Mucosa of rectum (tissue), 2 donors: ENCODE data around the gene HOXD8.

Experiments used
- H3K27ac ChIP-seq, 2 donors: one replicate each; pipeline ENCODE4 v1.7.0; 2013; ENCODE audit warnings: inconsistent platforms in 2 of 2, low read depth in 2 of 2, low read length in 2 of 2
- H3K27me3 ChIP-seq, 2 donors: one replicate each; pipeline ENCODE4 v1.7.0; 2013; ENCODE audit warnings: low read length in 2 of 2; ENCODE audit not compliant: control insufficient read depth in 2 of 2, insufficient read depth in 2 of 2
- H3K36me3 ChIP-seq, 2 donors: one replicate each; pipeline ENCODE4 v1.7.0; 2013; ENCODE audit warnings: low read length in 2 of 2; ENCODE audit not compliant: control insufficient read depth in 2 of 2, insufficient read depth in 2 of 2
- H3K4me1 ChIP-seq, 2 donors: one replicate each; pipeline ENCODE4 v1.7.0; 2013; ENCODE audit warnings: low read length in 2 of 2, mild to moderate bottlenecking in 1 of 2; ENCODE audit not compliant: control insufficient read depth in 2 of 2, insufficient read depth in 2 of 2
- H3K4me3 ChIP-seq, 2 donors: one replicate each; pipeline ENCODE4 v1.7.0; 2013; ENCODE audit warnings: low read length in 2 of 2
- H3K9ac ChIP-seq, 2 donors: one replicate each; pipeline ENCODE4 v1.7.0; 2013; ENCODE audit warnings: low read length in 2 of 2, low read depth in 1 of 2, mild to moderate bottlenecking in 1 of 2
- H3K9me3 ChIP-seq, 2 donors: one replicate each; pipeline ENCODE4 v1.7.0; 2013; ENCODE audit warnings: low read length in 2 of 2; ENCODE audit not compliant: control insufficient read depth in 2 of 2
- donor health status: healthy.
- donor health status: Normal muscosa, but diverticular disease.

The HOXD8 gene

GRCh38 chr2:176132205-176133171 is 3.0 kb downstream of the HOXD8 start:
- Histone ChIP-seq H3K27me3 (peaks cover 8 to 21% of the 10 kb centered on the region in 2 donors), H3K4me3 (peak overlapping the region; percentile 40 to 68), H3K36me3 (no peaks in the 10 kb centered on the region), H3K9ac (peak overlapping the region in 1 of 2 donors; percentile 38), H3K9me3 (no peaks in the 10 kb centered on the region), H3K27ac (peak overlapping the region; percentile 15 to 58), H3K4me1 (peaks cover 13 to 18% of the 10 kb centered on the region in 2 donors)

- H3K36me3 ChIP-seq: no peaks in the 10 kb centered on the region
- H3K4me1 ChIP-seq: peaks cover 10 to 17% of the 10 kb centered on the region in 2 donors
- H3K9ac ChIP-seq: no peak overlapping the region
- no peak overlapping the region for H3K27ac ChIP-seq
- peaks cover 8 to 18% of the 10 kb centered on the region in 2 donors for H3K27me3 ChIP-seq
- H3K9me3 ChIP-seq: no peaks in the 10 kb centered on the region
- no peak overlapping the region for H3K4me3 ChIP-seq
These were observed 3.9 kb downstream of the HOXD8 start for GRCh38 chr2:176133389-176133788.

GRCh38 chr2:176134035-176134434 is 4.5 kb downstream of the HOXD8 start:
- Histone ChIP-seq H3K27ac (no peak overlapping the region), H3K36me3 (no peaks in the 10 kb centered on the region), H3K4me1 (peaks cover 12 to 13% of the 10 kb centered on the region in 2 donors), H3K9me3 (no peaks in the 10 kb centered on the region), H3K9ac (no peak overlapping the region), H3K27me3 (peaks cover 8 to 22% of the 10 kb centered on the region in 2 donors), H3K4me3 (no peak overlapping the region)

GRCh38 chr2:176135035-176135440 is 5.5 kb downstream of the HOXD8 start:
- H3K9ac ChIP-seq: no peak overlapping the region
- no peaks in the 10 kb centered on the region for H3K9me3 ChIP-seq
- peak overlapping the region; percentile 77 to 83 for H3K27ac ChIP-seq
- H3K4me1 ChIP-seq: peaks cover 10 to 11% of the 10 kb centered on the region in 2 donors
- no peaks in the 10 kb centered on the region for H3K36me3 ChIP-seq
- H3K27me3 ChIP-seq: peaks cover 12 to 22% of the 10 kb centered on the region in 2 donors
- peak overlapping the region in 1 of 2 donors; percentile 20 for H3K4me3 ChIP-seq

- Histone ChIP-seq H3K27ac (peak overlapping the region; percentile 77 to 83), H3K4me1 (peaks cover 17 to 18% of the 10 kb centered on the region in 2 donors), H3K9ac (peak overlapping the region; percentile 64 to 75), H3K36me3 (no peaks in the 10 kb centered on the region), H3K9me3 (no peaks in the 10 kb centered on the region), H3K27me3 (peaks cover 9 to 17% of the 10 kb centered on the region in 2 donors), H3K4me3 (peak overlapping the region; percentile 76 to 82)
These were observed 7.1 kb downstream of the HOXD8 start for GRCh38 chr2:176136374-176137251.

- Histone ChIP-seq H3K27ac (peak overlapping the region; percentile 77 to 83), H3K9ac (peak overlapping the region; percentile 64 to 75), H3K9me3 (no peaks in the 10 kb centered on the region), H3K36me3 (no peaks in the 10 kb centered on the region), H3K4me3 (peak overlapping the region; percentile 76 to 82), H3K27me3 (peaks cover 8 to 13% of the 10 kb centered on the region in 2 donors), H3K4me1 (peaks cover 17 to 18% of the 10 kb centered on the region in 2 donors)
These were observed 7.7 kb downstream of the HOXD8 start for GRCh38 chr2:176137252-176137580.

- H3K4me3 ChIP-seq: peak overlapping the region in 1 of 2 donors; percentile 8
- no peaks in the 10 kb centered on the region for H3K36me3 ChIP-seq
- H3K4me1 ChIP-seq: peaks cover 18 to 21% of the 10 kb centered on the region in 2 donors
- H3K9me3 ChIP-seq: no peaks in the 10 kb centered on the region
- peaks cover 4 to 10% of the 10 kb centered on the region in 2 donors for H3K27me3 ChIP-seq
- no peak overlapping the region for H3K9ac ChIP-seq
- no peak overlapping the region for H3K27ac ChIP-seq
These were observed 8.4 kb downstream of the HOXD8 start for GRCh38 chr2:176137906-176138305.

GRCh38 chr2:176138526-176138922 is 9.0 kb downstream of the HOXD8 start:
- H3K27ac ChIP-seq: peak overlapping the region; percentile 2 to 61

GRCh38 chr2:176138923-176139660 is 9.6 kb downstream of the HOXD8 start:
- Histone ChIP-seq H3K27ac (peak overlapping the region; percentile 16 to 61), H3K9me3 (no peaks in the 10 kb centered on the region), H3K27me3 (peaks cover 3 to 10% of the 10 kb centered on the region in 2 donors), H3K4me1 (peaks cover 23 to 27% of the 10 kb centered on the region in 2 donors), H3K9ac (peak overlapping the region in 1 of 2 donors; percentile 32), H3K4me3 (peak overlapping the region in 1 of 2 donors; percentile 41), H3K36me3 (no peaks in the 10 kb centered on the region)

More at GRCh38 chr2:176138526-176138922, 9.0 kb downstream of the HOXD8 start:
- peaks cover 3 to 10% of the 10 kb centered on the region in 2 donors for H3K27me3 ChIP-seq
- peak overlapping the region in 1 of 2 donors; percentile 41 for H3K4me3 ChIP-seq
- no peaks in the 10 kb centered on the region for H3K36me3 ChIP-seq
- peaks cover 23 to 27% of the 10 kb centered on the region in 2 donors for H3K4me1 ChIP-seq
- no peak overlapping the region for H3K9ac ChIP-seq
- no peaks in the 10 kb centered on the region for H3K9me3 ChIP-seq
